SHP77 treated with DMSO at 0.1 percent for 48 hours (cell line): Measurements from ENCODE around the gene YWHAQ.
"Not testable (repeated sequence)": the region's sequence is repeated elsewhere in the genome, so short reads cannot be mapped to it uniquely, and the experiment has no call there.

Experiments
- DNase-seq: peaks from one replicate; lab custom pipeline; 2025; lab: John Stamatoyannopoulos, UW

YWHAQ gene

DNA sequence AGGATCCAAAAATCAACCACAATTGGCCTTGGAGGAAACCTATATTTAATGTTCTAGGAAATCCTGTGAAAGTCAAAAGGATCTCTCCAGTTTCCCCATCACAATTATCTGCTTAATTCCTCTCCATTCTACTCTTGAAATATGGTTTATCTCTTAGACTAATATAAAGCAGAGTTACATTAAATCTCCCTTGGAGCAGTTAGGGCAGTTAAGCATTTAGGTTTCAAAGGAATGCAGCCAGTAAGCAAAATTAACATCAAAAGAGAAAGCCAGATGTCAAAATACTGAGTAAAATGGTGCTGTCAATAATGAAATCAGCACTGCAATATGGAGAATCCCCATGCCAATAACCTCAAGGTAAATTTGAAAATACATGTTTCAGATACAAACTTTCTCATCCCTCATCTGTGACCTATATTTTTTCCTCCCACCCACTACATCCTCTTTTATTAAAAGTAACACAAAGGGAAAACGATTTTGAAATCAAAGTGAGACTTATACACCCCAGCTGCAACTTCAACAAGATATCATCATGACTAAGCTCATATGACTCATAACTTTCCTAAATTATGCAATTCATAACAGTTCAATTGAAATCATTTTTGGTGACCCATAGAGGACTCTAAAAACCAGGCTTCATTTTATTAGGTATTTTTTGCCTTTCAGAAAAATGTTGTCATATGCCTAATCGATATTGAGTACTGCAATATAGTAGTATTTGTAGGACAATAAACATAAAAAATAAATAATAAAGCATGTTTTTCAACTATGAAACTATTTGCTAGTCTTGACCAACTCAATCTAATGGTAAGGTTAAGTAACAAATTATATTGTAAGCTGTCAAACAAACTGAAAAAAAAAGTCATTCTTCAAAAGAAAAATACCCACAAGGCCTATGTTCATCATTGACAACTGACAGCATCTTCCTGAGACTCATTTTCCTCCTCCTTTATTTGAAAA, 78.3 kb downstream of the YWHAQ start:
- no peak for DNase-seq

GRCh38 chr2:9550859-9551391, 79.9 kb downstream of the YWHAQ start:
- not testable (repeated sequence) for DNase-seq

DNA sequence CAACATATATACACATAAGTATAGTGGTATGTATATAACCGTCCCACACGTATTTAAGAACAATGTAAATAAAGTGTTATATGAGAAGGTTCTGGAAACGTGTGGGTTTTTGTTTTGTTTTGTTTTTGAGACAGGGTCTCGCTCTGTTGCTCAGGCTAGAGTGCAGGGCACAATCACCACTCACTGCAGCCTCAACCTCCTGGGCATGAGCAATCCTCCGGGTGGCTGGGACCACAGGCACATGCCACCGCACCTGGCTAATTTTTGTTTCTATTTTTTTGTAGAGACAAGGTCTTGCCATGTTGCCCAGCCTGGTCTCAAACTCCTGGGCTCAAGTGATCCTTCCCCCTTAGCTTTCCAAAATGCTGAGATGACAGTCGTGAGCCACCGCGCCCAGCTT, 81.4 kb downstream of the YWHAQ start:
- no peak for DNase-seq

GRCh38 chr2:9548506-9548905, 82.3 kb downstream of the YWHAQ start:
- no peak for DNase-seq

- DNase-seq: no peak
Observed at GRCh38 chr2:9547262-9547991, 83.4 kb downstream of the YWHAQ start.

DNA sequence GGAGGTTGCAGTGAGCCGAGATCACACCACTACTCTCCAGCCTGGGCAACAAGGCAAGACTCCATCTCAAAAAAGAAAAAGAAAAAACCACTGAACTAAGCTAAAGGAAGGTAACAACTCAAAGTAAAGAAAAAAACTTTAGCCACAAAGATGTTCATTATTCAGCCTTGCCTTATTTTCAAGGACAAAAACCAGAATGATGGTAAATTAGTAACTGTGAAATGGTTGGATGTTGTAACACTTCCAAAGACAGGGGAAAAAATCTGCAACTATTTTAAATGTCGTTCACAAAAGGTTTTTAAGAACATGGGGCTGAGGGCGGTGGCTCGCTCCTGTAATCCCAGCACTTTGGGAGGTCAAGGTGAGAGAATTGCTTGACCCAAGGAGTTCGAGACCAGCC, 85.3 kb downstream of the YWHAQ start:
- DNase-seq: no peak

- no peak for DNase-seq
Observed at GRCh38 chr2:9543557-9543956, 87.2 kb downstream of the YWHAQ start.

DNA sequence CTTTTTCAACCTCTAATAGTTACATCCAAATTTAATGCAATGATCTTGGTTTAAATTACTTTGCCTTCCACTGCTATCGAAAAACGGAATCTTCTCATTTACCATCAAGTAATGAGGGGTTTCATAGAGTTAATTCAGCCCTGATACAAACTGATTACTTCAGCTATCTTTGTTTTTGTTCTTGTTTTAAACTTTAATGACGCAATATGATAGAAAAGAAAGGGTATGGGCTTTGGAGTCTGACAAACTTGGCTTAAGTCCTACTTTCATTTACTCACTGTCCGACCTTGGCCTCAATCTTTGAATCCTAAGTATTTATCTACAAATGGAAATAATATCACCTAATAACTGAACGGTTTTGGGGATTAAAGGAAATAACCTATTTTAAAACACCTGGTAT, 91.3 kb downstream of the YWHAQ start:
- DNase-seq: no peak

DNA sequence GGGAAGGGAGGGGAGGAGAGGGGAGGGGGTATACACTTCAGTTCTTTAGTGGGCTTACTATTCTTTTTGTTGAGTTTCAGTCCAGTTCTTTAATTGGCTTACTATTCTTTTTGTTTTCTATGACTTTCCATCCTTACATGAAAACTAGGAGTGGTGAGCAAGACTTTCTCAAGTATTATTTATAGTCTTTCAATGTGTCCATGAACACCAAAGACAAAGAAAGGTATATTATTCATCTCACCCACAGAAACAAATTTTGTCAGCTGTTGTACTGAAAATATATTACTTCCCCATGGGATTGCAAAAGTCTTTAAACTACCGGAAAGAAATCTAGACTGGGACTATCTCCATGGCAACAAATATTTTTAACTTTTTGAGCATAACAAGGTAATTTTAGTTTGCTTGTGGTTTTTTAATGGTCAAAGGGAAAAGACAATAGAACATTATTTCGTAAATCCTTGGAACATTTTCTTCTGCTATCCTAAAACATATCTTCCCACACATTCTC, 92.7 kb downstream of the YWHAQ start:
- no peak for DNase-seq

DNA sequence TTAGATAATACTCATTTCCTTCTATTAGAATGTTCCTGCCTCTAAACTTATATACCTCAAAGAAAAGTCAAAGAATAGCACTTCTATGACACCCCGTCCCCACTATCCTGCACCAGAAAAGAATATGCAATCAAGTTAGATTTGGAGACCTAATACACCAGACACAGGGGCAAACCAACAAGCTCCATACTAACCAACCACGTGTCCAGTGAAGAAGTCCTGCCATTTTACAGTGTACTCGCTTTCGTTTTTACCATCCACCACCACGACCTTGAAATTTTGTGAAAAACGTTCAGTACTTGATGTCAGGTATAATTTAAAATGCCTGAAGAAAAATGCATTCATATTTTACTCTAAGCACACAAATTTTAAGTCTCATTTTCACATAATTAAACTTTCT, 94.3 kb downstream of the YWHAQ start:
- no peak for DNase-seq

- DNase-seq: no peak
Observed at GRCh38 chr2:9535177-9535576, 95.6 kb downstream of the YWHAQ start.
